PC-3 (cell line): Measurements from ENCODE around the gene MFAP2.

ENCODE experiments used
- CTCF ChIP-seq: fragments of 300-600 bp; sonication (generic); conservative IDR thresholded peaks from 2 replicates; pipeline ENCODE4 v1.5.1; 2017; ENCODE audit warnings: antibody characterized with exemption, low read depth, mild to moderate bottlenecking, low read length
- EZH2 ChIP-seq: fragments of 300-600 bp; sonication (generic); IDR thresholded peaks from one replicate; pipeline ENCODE4 v1.6.1; 2017; ENCODE audit warnings: antibody characterized with exemption, mild to moderate bottlenecking, low read length; ENCODE audit not compliant: unreplicated experiment

DNA sequence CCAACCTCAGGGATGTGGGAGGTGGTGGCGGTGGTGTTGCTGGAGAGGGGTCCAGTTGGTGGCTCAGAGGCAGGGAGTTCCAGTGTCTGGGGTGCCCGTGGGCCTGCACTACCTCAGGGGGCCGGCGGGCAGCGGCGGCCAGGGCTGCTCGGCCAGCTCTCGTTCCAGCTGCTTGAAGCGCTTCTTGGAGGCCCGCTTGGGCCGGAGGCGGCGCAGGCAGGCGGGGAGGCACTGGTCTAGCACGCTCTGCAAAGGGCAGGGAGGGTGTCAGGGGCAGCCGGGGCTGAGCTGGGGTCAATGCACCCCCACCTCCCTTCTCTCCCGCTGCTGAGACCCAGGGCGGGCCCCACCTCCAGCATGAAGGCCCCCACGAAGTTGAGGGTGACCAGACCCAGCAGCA, 5.7 kb upstream of the MFAP2 start:
- TF ChIP-seq CTCF (no peak), EZH2 (no peak)
